GM19452 (cell line): Measurements from ENCODE around the gene PLA2G4A.

Source experiments
- ATAC-seq: cut with Tn5 transposase; IDR thresholded peaks from one replicate; pipeline ENCODE4 v1.9.1; 2021; ENCODE audit not compliant: unreplicated experiment

Gene PLA2G4A

DNA sequence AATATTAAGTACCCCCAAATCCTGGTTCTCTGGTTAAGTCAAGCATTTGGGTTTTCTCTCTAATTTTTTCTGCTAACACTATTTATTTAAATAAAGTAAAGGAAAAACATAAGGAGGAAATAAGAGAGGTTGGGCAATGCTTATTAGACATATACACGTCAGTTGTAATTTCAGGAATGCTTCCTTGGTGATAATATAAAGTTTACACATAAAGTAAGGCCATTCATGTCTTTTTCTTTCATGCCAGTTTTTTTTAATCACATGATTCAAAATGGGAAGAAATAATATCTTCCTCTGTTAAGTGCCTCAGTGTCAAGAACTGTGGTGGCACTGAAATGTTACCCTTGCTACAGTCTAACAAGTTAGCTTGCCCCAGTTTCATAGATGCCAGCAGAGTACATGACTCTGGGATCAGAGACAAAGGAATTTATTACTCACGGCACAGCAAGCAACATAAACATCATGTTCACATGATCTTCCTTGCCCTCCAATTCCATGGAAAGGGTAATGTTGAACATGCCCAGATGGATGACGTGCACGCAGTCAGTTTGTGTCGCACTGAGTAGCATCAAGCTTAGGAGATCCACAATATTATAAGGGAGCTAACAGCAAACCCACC lies 184.9 kb downstream of the PLA2G4A start:
- no peak for ATAC-seq

DNA sequence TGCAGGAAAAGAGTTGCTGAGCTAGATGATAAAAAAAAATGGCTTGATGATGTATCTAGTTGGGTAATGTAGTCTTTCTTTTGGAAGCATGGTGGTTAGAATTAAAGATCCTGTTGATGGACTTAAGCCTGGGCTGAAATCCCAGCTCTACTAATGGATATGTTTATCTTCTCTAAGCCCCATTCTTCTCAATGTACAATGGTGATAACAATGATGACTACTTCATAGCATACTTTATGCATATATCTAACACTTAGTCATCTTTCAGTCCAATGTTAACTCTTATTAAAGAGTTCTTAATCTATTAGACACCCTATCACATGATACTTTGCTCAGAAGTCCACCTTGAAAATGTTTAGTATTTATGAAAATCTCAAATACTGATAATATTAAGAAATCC lies 189.5 kb downstream of the PLA2G4A start:
- no peak for ATAC-seq

DNA sequence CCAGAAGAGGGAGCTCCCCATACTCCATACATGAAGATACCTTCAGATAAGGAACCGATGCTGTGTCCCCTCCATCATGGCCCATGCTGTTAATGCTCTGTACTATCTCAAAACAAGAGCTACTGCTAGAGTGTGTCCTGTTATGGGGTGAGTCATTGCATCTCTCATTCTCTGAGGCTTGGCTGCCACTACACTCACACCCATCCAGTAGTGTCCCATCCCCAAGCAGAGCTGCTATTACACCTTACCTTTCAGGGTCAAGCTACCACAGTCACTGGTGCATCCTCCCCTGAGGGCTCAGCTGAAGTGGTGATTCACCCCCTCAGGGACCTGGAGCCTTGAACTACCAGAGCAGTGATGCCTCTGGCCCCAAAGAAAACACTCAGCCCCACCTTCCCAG lies 198.5 kb downstream of the PLA2G4A start:
- ATAC-seq = no peak

DNA sequence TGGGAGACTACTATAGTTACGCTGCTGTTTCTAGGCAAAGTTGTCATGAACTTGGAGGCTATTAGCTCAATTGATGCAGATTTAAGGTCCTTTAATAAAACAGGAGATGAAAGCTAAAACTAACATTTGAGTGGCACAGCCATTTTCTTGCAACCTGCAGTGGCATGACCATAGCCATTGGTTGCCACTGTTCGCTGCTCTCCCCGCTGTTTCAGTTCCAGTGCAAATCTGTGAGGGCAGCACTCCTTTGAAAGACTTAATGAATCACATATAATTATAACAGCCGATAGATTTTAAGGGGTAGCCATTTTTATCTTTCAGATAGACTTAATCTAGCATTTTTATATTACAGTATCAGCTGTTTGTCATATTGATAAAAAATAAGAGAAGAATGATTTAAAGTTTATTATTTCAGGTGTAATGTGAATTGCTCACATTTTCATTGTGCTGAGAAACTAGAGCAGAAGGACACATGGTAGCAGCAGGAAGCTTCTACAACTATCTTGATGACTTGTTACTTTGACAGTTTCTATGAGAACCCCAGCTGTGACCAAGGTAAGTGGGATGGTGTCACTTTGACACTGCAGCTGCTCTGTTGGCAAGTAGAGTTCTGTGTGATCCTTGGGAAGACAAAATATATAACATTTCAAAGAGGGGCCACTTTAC lies 203.7 kb downstream of the PLA2G4A start:
- no peak for ATAC-seq

DNA sequence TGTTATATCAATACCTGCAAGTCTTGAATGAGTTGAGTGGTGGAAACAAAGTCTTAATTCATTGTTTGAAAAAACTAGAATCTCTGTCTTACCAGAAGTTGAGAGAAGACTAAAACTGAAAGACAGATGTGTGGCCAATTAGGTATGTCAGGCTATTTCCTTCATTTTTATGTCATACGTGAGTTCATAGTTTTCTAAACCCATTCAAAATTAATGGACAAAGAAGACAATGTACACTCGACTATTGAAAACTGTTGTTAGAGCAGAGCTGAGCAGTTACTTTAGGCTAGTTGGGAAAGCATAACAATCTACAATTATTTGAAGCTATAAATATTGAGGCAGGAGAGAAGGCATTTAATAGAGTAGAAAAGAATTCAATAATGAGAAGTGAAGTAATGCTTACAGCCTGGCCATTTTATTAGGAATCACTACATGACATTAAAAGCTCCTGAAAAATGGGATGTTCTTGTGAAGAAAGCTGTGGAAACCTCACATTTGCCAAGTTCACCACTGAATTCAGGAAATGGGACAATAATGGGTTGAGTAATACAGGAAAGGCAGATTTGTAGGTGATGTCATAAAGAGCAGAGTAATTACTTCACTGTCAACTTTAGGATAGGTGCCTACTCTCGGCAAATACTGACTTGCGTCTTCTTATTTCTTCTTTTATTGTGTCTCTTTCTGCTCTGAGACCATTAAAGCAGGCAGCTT lies 204.4 kb downstream of the PLA2G4A start:
- no peak for ATAC-seq

DNA sequence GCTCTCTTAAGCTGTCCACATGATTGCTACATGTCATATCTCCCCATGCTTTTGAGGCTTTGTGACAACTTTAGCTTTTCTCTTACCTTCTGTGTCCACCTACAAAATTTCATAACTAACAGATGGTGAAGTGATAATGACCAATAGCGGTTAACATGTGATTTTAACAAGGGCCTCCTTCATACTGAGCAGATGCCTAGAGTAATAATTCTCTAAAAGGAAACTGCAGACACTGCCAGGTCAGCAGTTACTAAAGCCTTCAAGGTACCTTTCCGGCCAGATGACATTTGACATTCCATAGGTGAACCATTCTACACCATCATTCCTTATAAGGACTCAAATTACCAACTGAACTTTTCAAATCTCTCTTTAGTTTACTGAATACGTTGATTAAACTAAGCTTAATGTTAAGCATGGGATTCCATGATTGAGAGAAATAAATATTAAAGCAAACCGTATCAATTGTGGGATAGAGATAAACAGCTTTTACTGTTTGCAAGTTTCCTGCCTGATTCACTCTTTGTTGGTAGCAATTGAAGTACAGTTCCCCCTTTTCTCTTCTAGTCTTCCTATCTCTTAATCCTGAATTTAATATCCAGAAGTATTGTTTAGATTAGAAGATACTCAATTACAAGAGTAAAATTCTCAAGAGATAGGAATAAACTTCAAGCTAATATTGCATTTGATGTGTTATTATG lies 205.1 kb downstream of the PLA2G4A start:
- no peak for ATAC-seq

DNA sequence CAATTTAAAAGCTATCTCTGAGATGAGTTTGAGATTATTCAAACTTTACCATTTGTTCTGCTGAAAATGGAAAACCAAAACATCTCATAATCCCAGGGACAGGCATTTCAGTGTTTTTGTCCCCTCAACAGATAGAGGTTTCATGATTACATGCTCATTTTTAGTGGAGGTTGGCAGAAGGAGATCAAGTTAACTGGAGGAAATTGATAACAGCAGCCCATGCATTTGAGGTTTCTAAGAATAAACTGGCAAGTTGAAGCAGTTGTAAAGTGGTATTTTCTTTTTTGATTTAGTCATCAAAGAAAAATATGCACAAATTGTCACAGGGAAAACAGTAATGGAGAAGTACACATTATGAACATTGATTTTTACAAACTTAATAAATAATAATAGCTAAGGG lies 205.8 kb downstream of the PLA2G4A start:
- no peak for ATAC-seq

- ATAC-seq = no peak
Observed at GRCh38 chr1:187037973-187038553, 209.3 kb downstream of the PLA2G4A start.
